Measurements from ENCODE around the gene SIVA1.

The SIVA1 gene

GRCh38 chr14:104771918-104772706, 19.2 kb downstream of the SIVA1 start:
- no peak for DNase-seq

- DNase-seq = no peak
Measured at GRCh38 chr14:104772707-104773504, 20.0 kb downstream of the SIVA1 start.

- no peak for DNase-seq
Measured at GRCh38 chr14:104773505-104774452, 20.8 kb downstream of the SIVA1 start.

GRCh38 chr14:104774453-104775072, 21.6 kb downstream of the SIVA1 start:
- DNase-seq = no peak

- no peak for DNase-seq
Measured at GRCh38 chr14:104775073-104775489, 22.1 kb downstream of the SIVA1 start.

GRCh38 chr14:104776481-104776880, 23.5 kb downstream of the SIVA1 start:
- DNase-seq = no peak

- DNase-seq = no peak
Measured at GRCh38 chr14:104776961-104777807, 24.2 kb downstream of the SIVA1 start.

- no peak for DNase-seq
Measured at GRCh38 chr14:104777808-104778249, 24.9 kb downstream of the SIVA1 start.

GRCh38 chr14:104778694-104779331, 25.9 kb downstream of the SIVA1 start:
- DNase-seq = no peak

- DNase-seq = no peak
Measured at GRCh38 chr14:104779776-104780512, 27.0 kb downstream of the SIVA1 start.

GRCh38 chr14:104780513-104781030, 27.6 kb downstream of the SIVA1 start:
- no peak for DNase-seq

GRCh38 chr14:104781271-104782077, 28.5 kb downstream of the SIVA1 start:
- no peak for DNase-seq

GRCh38 chr14:104782086-104782807, 29.3 kb downstream of the SIVA1 start:
- no peak for DNase-seq

- no peak for DNase-seq
Measured at GRCh38 chr14:104782808-104783139, 29.8 kb downstream of the SIVA1 start.

- DNase-seq = no peak
Measured at GRCh38 chr14:104783484-104784217, 30.7 kb downstream of the SIVA1 start.

GRCh38 chr14:104784218-104784568, 31.2 kb downstream of the SIVA1 start:
- DNase-seq = no peak

- no peak for DNase-seq
Measured at GRCh38 chr14:104784846-104785707, 32.1 kb downstream of the SIVA1 start.

Data from NCI-H446 (cell line).